GM23248 (cell line): ENCODE data around the gene MYO1D. TPM values are rescaled to one million over a fixed set of nuclear protein-coding genes. Genes with fewer than 3 reads are reported as not detected.

Experiments used
- DNase-seq: peaks from one replicate; pipeline ENCODE4 v3.0.0-alpha.2; 2015
- H2AFZ ChIP-seq: fragments of 200-600 bp; sonication (generic); 2 replicates; pipeline ENCODE4 v1.6.1; 2016; ENCODE audit warnings: antibody characterized with exemption
- H3F3A ChIP-seq: fragments of 200-600 bp; sonication (generic); 2 replicates; pipeline ENCODE4 v1.6.1; 2016; ENCODE audit warnings: mild to moderate bottlenecking, antibody characterized with exemption, mixed run types; ENCODE audit not compliant: insufficient read depth
- H3K27ac ChIP-seq: fragments of 200-600 bp; sonication (generic); 2 replicates; pipeline ENCODE4 v1.5.1; 2016; ENCODE audit warnings: mild to moderate bottlenecking
- H3K27me3 ChIP-seq: fragments of 200-600 bp; sonication (generic); replicated peaks from 2 replicates; pipeline ENCODE4 v1.6.1; 2016; ENCODE audit warnings: mild to moderate bottlenecking; ENCODE audit not compliant: insufficient read depth
- H3K36me3 ChIP-seq: fragments of 200-600 bp; sonication (generic); 2 replicates; pipeline ENCODE4 v1.6.1; 2016; ENCODE audit warnings: low read depth, mild to moderate bottlenecking
- H3K4me1 ChIP-seq: fragments of 200-600 bp; sonication (generic); 2 replicates; pipeline ENCODE4 v1.6.1; 2016; ENCODE audit warnings: mild to moderate bottlenecking; ENCODE audit not compliant: insufficient read depth
- H3K4me2 ChIP-seq: fragments of 200-600 bp; sonication (generic); one replicate; pipeline ENCODE4 v1.6.1; 2016; ENCODE audit warnings: mild to moderate bottlenecking; ENCODE audit not compliant: unreplicated experiment
- H3K4me3 ChIP-seq: fragments of 200-600 bp; sonication (generic); 2 replicates; pipeline ENCODE4 v1.5.1; 2016; ENCODE audit warnings: mild to moderate bottlenecking
- H3K79me2 ChIP-seq: fragments of 200-600 bp; sonication (generic); 2 replicates; pipeline ENCODE4 v1.6.1; 2016; ENCODE audit warnings: mild to moderate bottlenecking; ENCODE audit not compliant: insufficient read depth
- H3K9ac ChIP-seq: fragments of 200-600 bp; sonication (generic); 2 replicates; pipeline ENCODE4 v1.6.1; 2016; ENCODE audit warnings: mild to moderate bottlenecking
- H3K9me2 ChIP-seq: fragments of 200-600 bp; sonication (generic); 2 replicates; pipeline ENCODE4 v1.6.1; 2016; ENCODE audit warnings: mixed run types, mild to moderate bottlenecking, moderate library complexity; ENCODE audit not compliant: insufficient read depth
- H3K9me3 ChIP-seq: fragments of 200-600 bp; sonication (generic); one replicate; pipeline ENCODE4 v1.6.1; 2017; ENCODE audit warnings: low read depth
- H4K20me1 ChIP-seq: fragments of 200-600 bp; sonication (generic); 2 replicates; pipeline ENCODE4 v1.6.0; 2016; ENCODE audit not compliant: insufficient read depth
- EZH2 ChIP-seq: fragments of 200-600 bp; sonication (generic); IDR thresholded peaks from 2 replicates; pipeline ENCODE4 v1.6.1; 2018; ENCODE audit warnings: antibody characterized with exemption, mild to moderate bottlenecking; ENCODE audit not compliant: insufficient read depth, poor library complexity, severe bottlenecking
- EZH2phosphoT487 ChIP-seq: fragments of 200-600 bp; sonication (generic); IDR thresholded peaks from 2 replicates; pipeline ENCODE4 v1.6.1; 2018; ENCODE audit warnings: antibody characterized with exemption, moderate library complexity, mild to moderate bottlenecking, low read depth; ENCODE audit not compliant: insufficient read depth
- WGBS, 2 experiments: methylation state at CpG; one replicate each; pipeline ENCODE4 v1.1.6; 2015 to 2017; ENCODE audit warnings: low lambda C conversion rate in 2 of 2, low coverage in 1 of 2; ENCODE audit errors: missing lambda C conversion rate in 2 of 2; 5-methylcytosine and 5-hydroxymethylcytosine counted together
- in situ Hi-C: fragments of 300-500 bp; cut with MboI; formaldehyde crosslinking; loops from 2 replicates; pipeline ENCODE4 v1.15.0; 2020
- polyA plus RNA-seq: library from polyadenylated mRNA; unstranded; fragments of >200 nt; fragmentation: Nextera tagmentation; extraction: Ambion mirVana; gene quantifications from 2 replicates; pipeline ENCODE4 v1.2.1, GENCODE V29; 2016
- total RNA-seq: library from RNA; depleted of rRNA; stranded (reverse); fragments of >200 nt; shearing (Covaris generic); gene quantifications from 2 replicates; pipeline ENCODE4 v1.2.3, GENCODE V29; 2014

MYO1D gene
- total and polyA plus RNA-seq, 2 experiments from 2014 or later: 54.1 to 99.5 TPM

- Histone ChIP-seq H4K20me1 (no peaks in the 10 kb centered on the region), H3K27ac (no peak overlapping the region), H3K4me1 (no peaks in the 10 kb centered on the region), H3K36me3 (no peaks in the 10 kb centered on the region), H3K9me2 (no peaks in the 10 kb centered on the region), H3K4me2 (no peak overlapping the region), H3K79me2 (no peaks in the 10 kb centered on the region), H3K9ac (no peak overlapping the region), H3K27me3 (no peaks in the 10 kb centered on the region), H3K9me3 (no peaks in the 10 kb centered on the region), H3K4me3 (no peak overlapping the region), H2AFZ (no peak overlapping the region), H3F3A (no peaks in the 10 kb centered on the region)
- DNase-seq: no peak
- WGBS, 2 experiments: 85 to 86% methylated on average over 6 of the region's 6 CpGs
- in situ Hi-C loops: no loop called here
- TF ChIP-seq EZH2 (no peak), EZH2phosphoT487 (no peak)
Observed at GRCh38 chr17:32610943-32611342, 266.0 kb downstream of the MYO1D start.

GRCh38 chr17:32609884-32610650 is 266.9 kb downstream of the MYO1D start:
- no peaks in the 10 kb centered on the region for H4K20me1 ChIP-seq
- no peak overlapping the region for H3K4me2 ChIP-seq
- in situ Hi-C loops: no loop called here
- no peak overlapping the region for H3K4me3 ChIP-seq
- no peaks in the 10 kb centered on the region for H3K9me2 ChIP-seq
- no peaks in the 10 kb centered on the region for H3K36me3 ChIP-seq
- H2AFZ ChIP-seq: no peak overlapping the region
- H3K9ac ChIP-seq: no peak overlapping the region
- no peaks in the 10 kb centered on the region for H3K9me3 ChIP-seq
- no peaks in the 10 kb centered on the region for H3K4me1 ChIP-seq
- no peak for DNase-seq
- no peaks in the 10 kb centered on the region for H3K79me2 ChIP-seq
- TF ChIP-seq EZH2 (no peak), EZH2phosphoT487 (no peak)
- 90% methylated on average over 7 of the region's 7 CpGs for WGBS, 2 experiments
- H3K27ac ChIP-seq: no peak overlapping the region
- no peaks in the 10 kb centered on the region for H3F3A ChIP-seq
- no peaks in the 10 kb centered on the region for H3K27me3 ChIP-seq

GRCh38 chr17:32609085-32609484 is 267.8 kb downstream of the MYO1D start:
- no peaks in the 10 kb centered on the region; the same call in 1 of the 2 replicates for H3K36me3 ChIP-seq
- H3K9me2 ChIP-seq: no peaks in the 10 kb centered on the region
- in situ Hi-C loops: no loop called here
- no peaks in the 10 kb centered on the region for H3K79me2 ChIP-seq
- 91 to 92% methylated on average over 7 of the region's 7 CpGs for WGBS, 2 experiments
- TF ChIP-seq EZH2: no peak
- TF ChIP-seq EZH2phosphoT487: no peak
- H3F3A ChIP-seq: no peaks in the 10 kb centered on the region
- no peak overlapping the region for H3K4me3 ChIP-seq
- no peaks in the 10 kb centered on the region for H3K9me3 ChIP-seq
- H2AFZ ChIP-seq: no peak overlapping the region
- no peak overlapping the region for H3K4me2 ChIP-seq
- H3K27me3 ChIP-seq: no peaks in the 10 kb centered on the region
- no peak overlapping the region for H3K9ac ChIP-seq
- H3K4me1 ChIP-seq: no peaks in the 10 kb centered on the region
- H3K27ac ChIP-seq: no peak overlapping the region
- H4K20me1 ChIP-seq: no peaks in the 10 kb centered on the region
- peak; percentile 10 for DNase-seq

- Histone ChIP-seq H3K79me2 (no peaks in the 10 kb centered on the region), H3F3A (no peaks in the 10 kb centered on the region), H3K4me1 (no peaks in the 10 kb centered on the region), H3K9ac (no peak overlapping the region), H4K20me1 (no peaks in the 10 kb centered on the region), H3K4me3 (no peak overlapping the region), H2AFZ (no peak overlapping the region), H3K9me3 (no peaks in the 10 kb centered on the region), H3K4me2 (no peak overlapping the region), H3K9me2 (no peaks in the 10 kb centered on the region), H3K27ac (no peak overlapping the region), H3K27me3 (no peaks in the 10 kb centered on the region), H3K36me3 (no peaks in the 10 kb centered on the region; the same call in 1 of the 2 replicates)
- no peak for TF ChIP-seq EZH2
- no peak for TF ChIP-seq EZH2phosphoT487
- in situ Hi-C loops: no loop called here
- DNase-seq: no peak
Observed at GRCh38 chr17:32608267-32608666, 268.7 kb downstream of the MYO1D start.
